ENCODE data around the gene NTN1.
"Not testable (repeated sequence)": the region's sequence is repeated elsewhere in the genome, so short reads cannot be mapped to it uniquely, and the experiment has no call there.

Gene NTN1

GRCh38 chr17:9090641-9091096 lies 69.4 kb downstream of the NTN1 start:
- DNase-seq, result no peak

- DNase-seq, result no peak
These were observed 72.9 kb downstream of the NTN1 start for GRCh38 chr17:9094193-9094592.

GRCh38 chr17:9095390-9095789 lies 74.1 kb downstream of the NTN1 start:
- DNase-seq, result no peak

- DNase-seq, result no peak
These were observed 77.0 kb downstream of the NTN1 start for GRCh38 chr17:9098242-9098825.

- DNase-seq, result no peak
These were observed 80.0 kb downstream of the NTN1 start for GRCh38 chr17:9101356-9101755.

- DNase-seq, result not testable (repeated sequence)
These were observed 81.9 kb downstream of the NTN1 start for GRCh38 chr17:9103193-9103592.

GRCh38 chr17:9104370-9105041 lies 83.2 kb downstream of the NTN1 start:
- DNase-seq, result no peak

- no peak for DNase-seq
These were observed 84.0 kb downstream of the NTN1 start for GRCh38 chr17:9105068-9105868.

- DNase-seq, result not testable (repeated sequence)
These were observed 85.0 kb downstream of the NTN1 start for GRCh38 chr17:9106278-9106677.

GRCh38 chr17:9107527-9107926 lies 86.2 kb downstream of the NTN1 start:
- no peak for DNase-seq

GRCh38 chr17:9108146-9108545 lies 86.8 kb downstream of the NTN1 start:
- DNase-seq, result no peak

- no peak for DNase-seq
These were observed 88.6 kb downstream of the NTN1 start for GRCh38 chr17:9109933-9110332.

GRCh38 chr17:9110501-9110900 lies 89.2 kb downstream of the NTN1 start:
- DNase-seq, result no peak

GRCh38 chr17:9115214-9116191 lies 94.2 kb downstream of the NTN1 start:
- DNase-seq, result no peak

GRCh38 chr17:9116311-9116835 lies 95.1 kb downstream of the NTN1 start:
- no peak for DNase-seq

- DNase-seq, result no peak
These were observed 95.7 kb downstream of the NTN1 start for GRCh38 chr17:9116861-9117568.

- DNase-seq, result no peak
These were observed 99.2 kb downstream of the NTN1 start for GRCh38 chr17:9120471-9120870.

GRCh38 chr17:9121186-9121820 lies 100.0 kb downstream of the NTN1 start:
- DNase-seq, result no peak

- no peak for DNase-seq
These were observed 102.6 kb downstream of the NTN1 start for GRCh38 chr17:9123594-9124553.

GRCh38 chr17:9124554-9124935 lies 103.2 kb downstream of the NTN1 start:
- DNase-seq, result no peak
